CD1c-positive myeloid dendritic cell (primary cell): Measurements from ENCODE around the gene BEND5.

Experiments used
- DNase-seq: peaks from one replicate; pipeline ENCODE4 v3.0.0-alpha.2; 2016; ENCODE audit errors: extremely low spot score

Gene BEND5

DNA sequence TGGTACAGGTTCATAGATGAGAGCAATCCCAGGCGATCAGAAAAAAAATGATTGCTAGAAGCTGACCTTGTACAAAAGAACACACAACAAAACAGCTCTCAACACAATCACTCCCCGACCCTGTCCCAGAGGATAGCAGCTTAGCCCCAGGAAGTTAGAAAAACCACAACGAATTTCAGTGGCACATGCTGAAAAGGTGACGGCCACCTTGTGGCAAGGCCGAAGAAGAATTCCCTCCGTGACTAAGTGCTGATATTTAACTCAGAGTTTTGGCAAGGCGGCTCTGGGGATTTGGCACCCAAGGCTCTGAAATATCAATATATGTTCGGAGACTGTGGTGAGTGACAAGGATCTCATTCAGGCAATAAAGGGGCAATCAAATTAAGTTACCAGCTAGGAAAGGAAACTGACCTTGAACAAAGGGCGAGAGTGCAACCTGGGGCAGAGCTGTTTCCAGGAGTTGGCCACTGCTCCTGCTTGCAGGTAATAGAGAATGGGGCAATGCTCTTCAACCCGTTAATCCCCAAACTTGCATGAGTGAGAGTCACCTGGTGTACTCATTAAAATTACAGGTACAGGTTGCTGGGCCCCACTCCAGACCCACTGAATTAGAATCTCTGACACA, 96.2 kb downstream of the BEND5 start:
- no peak for DNase-seq

DNA sequence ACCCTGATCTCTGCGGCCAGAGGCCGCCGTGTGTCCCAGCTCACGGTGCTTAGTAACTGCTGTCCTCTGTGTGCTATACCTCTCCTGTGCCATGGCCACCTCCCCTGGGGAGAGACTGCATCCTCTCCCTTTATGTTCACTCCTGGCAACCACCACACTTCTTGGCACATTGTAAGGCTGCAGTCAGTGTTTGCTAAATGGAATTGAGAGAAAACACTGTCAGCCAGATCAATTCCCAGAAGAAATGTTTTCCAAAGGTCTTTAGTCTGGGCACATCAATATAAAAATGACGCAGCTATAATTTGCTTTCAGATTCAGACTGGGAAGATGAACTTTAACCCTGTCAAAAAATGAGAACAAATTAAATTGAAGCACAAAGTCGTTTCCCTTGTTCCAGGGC, 96.8 kb downstream of the BEND5 start:
- DNase-seq, result no peak

DNA sequence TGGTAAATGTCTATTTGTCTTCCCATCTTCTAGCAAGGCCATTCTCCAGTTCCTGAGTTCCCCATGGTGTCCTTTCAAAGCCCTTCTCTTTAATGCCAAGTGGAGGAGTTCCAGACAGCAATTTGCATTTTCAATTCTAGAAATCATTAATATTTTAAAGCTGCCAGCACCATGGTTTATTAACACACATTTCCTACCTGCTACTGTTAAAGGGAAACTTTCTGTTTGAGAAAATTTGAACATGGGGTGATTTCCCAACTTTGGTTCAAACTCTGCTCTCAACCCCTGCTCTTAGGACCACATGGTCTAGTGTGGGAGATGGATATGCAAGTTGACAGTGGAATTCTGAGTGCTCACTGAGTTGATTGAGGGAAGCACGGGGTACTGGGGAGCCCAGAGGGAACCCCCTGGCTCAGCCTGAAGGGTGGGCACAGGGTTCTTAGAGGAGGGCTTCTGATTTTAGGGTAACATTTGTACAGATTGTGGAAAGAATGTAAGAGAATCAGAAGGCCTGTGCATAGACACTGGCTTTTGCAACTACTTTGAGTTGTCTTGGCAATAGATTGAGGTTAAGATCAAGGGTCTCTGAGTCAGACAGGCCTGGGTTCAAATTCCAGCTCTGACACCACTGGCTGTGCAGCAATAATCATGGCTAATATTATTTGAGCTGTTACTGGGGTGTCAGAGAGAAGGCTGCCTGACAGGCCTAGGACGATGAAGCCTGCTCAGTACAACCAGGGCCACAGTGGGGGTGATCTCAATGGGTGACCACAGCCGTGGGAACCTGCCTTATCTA, 97.8 kb downstream of the BEND5 start:
- DNase-seq, result no peak
